ENCODE data around the gene SEPHS2. TPM values are rescaled to one million over a fixed set of nuclear protein-coding genes. Genes with fewer than 3 reads are reported as not detected.
A peak's percentile ranks its signal among the peaks of the same experiment; 100 is the strongest.

The SEPHS2 gene
- total RNA-seq, 1 donor from 2014 or later, result 45.2 TPM

GRCh38 chr16:30430428-30430970 lies 15.2 kb downstream of the SEPHS2 start:
- TF ChIP-seq CTCF (IDR thresholded peaks at IDR 0.05; ENCODE audit: insufficient read depth, low read length, poor library complexity, severe bottlenecking), result no peak
- Histone ChIP-seq H3K36me3 (ENCODE audit: control insufficient read depth, insufficient read depth, low read length) (no peaks in the 10 kb centered on the region), H3K4me3 (ENCODE audit: low read depth, low read length) (peak overlapping the region; percentile 1), H3K27me3 (ENCODE audit: control insufficient read depth, insufficient read depth, low read length) (no peaks in the 10 kb centered on the region)
- DNase-seq (ENCODE audit: low read depth), result no peak

GRCh38 chr16:30429678-30430427 lies 15.8 kb downstream of the SEPHS2 start, which contains the start of gene DCTPP1:
Gene DCTPP1, minus strand, starts transcription at chr16:30430030. Its CDS starts 50 bp downstream, at chr16:30429980.
- peak; percentile 98 for DNase-seq (ENCODE audit: low read depth)
- H3K4me3 ChIP-seq (ENCODE audit: low read depth, low read length), result peak within 1 kb of the TSS; percentile 56
- no peaks in the 10 kb centered on the region for H3K27me3 ChIP-seq (ENCODE audit: control insufficient read depth, insufficient read depth, low read length)
- peak; percentile 85 for TF ChIP-seq CTCF (IDR thresholded peaks at IDR 0.05; ENCODE audit: insufficient read depth, low read length, poor library complexity, severe bottlenecking)
- H3K36me3 ChIP-seq (ENCODE audit: control insufficient read depth, insufficient read depth, low read length), result no peaks in the 10 kb centered on the region

- peak overlapping the region; percentile 56 for H3K4me3 ChIP-seq (ENCODE audit: low read depth, low read length)
- H3K27me3 ChIP-seq (ENCODE audit: control insufficient read depth, insufficient read depth, low read length), result no peaks in the 10 kb centered on the region
- no peak for TF ChIP-seq CTCF (IDR thresholded peaks at IDR 0.05; ENCODE audit: insufficient read depth, low read length, poor library complexity, severe bottlenecking)
- no peaks in the 10 kb centered on the region for H3K36me3 ChIP-seq (ENCODE audit: control insufficient read depth, insufficient read depth, low read length)
- no peak for DNase-seq (ENCODE audit: low read depth)
These were observed 16.3 kb downstream of the SEPHS2 start for GRCh38 chr16:30429418-30429677.

- Histone ChIP-seq H3K27me3 (ENCODE audit: control insufficient read depth, insufficient read depth, low read length) (no peaks in the 10 kb centered on the region), H3K36me3 (ENCODE audit: control insufficient read depth, insufficient read depth, low read length) (no peaks in the 10 kb centered on the region), H3K4me3 (ENCODE audit: low read depth, low read length) (no peak overlapping the region)
- TF ChIP-seq CTCF (IDR thresholded peaks at IDR 0.05; ENCODE audit: insufficient read depth, low read length, poor library complexity, severe bottlenecking), result no peak
- no peak for DNase-seq (ENCODE audit: low read depth)
These were observed 17.6 kb downstream of the SEPHS2 start for GRCh38 chr16:30428055-30428454.

GRCh38 chr16:30421010-30421409 lies 24.7 kb downstream of the SEPHS2 start:
- Histone ChIP-seq H3K27me3 (ENCODE audit: control insufficient read depth, insufficient read depth, low read length) (no peaks in the 10 kb centered on the region), H3K4me3 (ENCODE audit: low read depth, low read length) (no peak overlapping the region), H3K36me3 (ENCODE audit: control insufficient read depth, insufficient read depth, low read length) (no peaks in the 10 kb centered on the region)
- TF ChIP-seq CTCF (IDR thresholded peaks at IDR 0.05; ENCODE audit: insufficient read depth, low read length, poor library complexity, severe bottlenecking), result no peak
- DNase-seq (ENCODE audit: low read depth), result no peak

All from kidney epithelial cell (primary cell).